IMR-90 (cell line): Measurements from ENCODE around the gene HRAS. TPM values are rescaled to one million over a fixed set of nuclear protein-coding genes. Genes with fewer than 3 reads are reported as not detected.

Source experiments
- ATAC-seq: fragments of 200-7000 bp; cut with Tn5 transposase; 2 replicates; pipeline ENCODE4 v1.9.1; 2020; ENCODE audit warnings: low read depth, mild to moderate bottlenecking, moderate library complexity
- BruUV-seq: library from RNA; stranded (reverse); fragments of 400-500 nt; replicated peaks from 2 replicates; lab custom pipeline; 2021; lab: Mats Ljungman, UMichigan
- CTCF ChIA-PET: fragments of 300-600 bp; formaldehyde crosslinking; extraction: SDS; loops from one replicate; lab custom pipeline; 2021; ENCODE audit warnings: antibody characterized with exemption; lab: Yijun Ruan, JAX
- POLR2A ChIA-PET: fragments of 300-600 bp; sonication (Branson Sonifier 250); formaldehyde crosslinking; loops from one replicate; lab custom pipeline; 2022; ENCODE audit warnings: antibody characterized with exemption; ENCODE audit not compliant: unreplicated experiment; lab: Charles Lee
- DNase-seq: peaks from one replicate; pipeline ENCODE4 v3.0.0; 2013
- H2AFZ ChIP-seq: replicated peaks from 2 replicates; pipeline ENCODE3; 2013; ENCODE audit warnings: low read length, mild to moderate bottlenecking; ENCODE audit not compliant: poor library complexity
- H2AK5ac ChIP-seq: 2 replicates; pipeline ENCODE4 v1.6.1; 2013; ENCODE audit warnings: low read depth, low read length, inconsistent platforms
- H2AK9ac ChIP-seq: replicated peaks from 2 replicates; pipeline ENCODE3; 2013; ENCODE audit warnings: mild to moderate bottlenecking, low read depth, low read length, moderate library complexity; ENCODE audit not compliant: poor library complexity
- H2BK120ac ChIP-seq: 2 replicates; pipeline ENCODE4 v1.6.1; 2013; ENCODE audit warnings: low read depth, low read length, inconsistent platforms
- H2BK15ac ChIP-seq: 3 replicates; pipeline ENCODE4 v1.6.1; 2013; ENCODE audit warnings: low read depth, low read length, inconsistent platforms
- H2BK20ac ChIP-seq: 2 replicates; pipeline ENCODE4 v1.6.1; 2013; ENCODE audit warnings: low read depth, mild to moderate bottlenecking, inconsistent platforms, low read length, moderate library complexity
- H2BK5ac ChIP-seq: 2 replicates; pipeline ENCODE4 v1.6.1; 2013; ENCODE audit warnings: mild to moderate bottlenecking, low read depth, low read length, inconsistent platforms; ENCODE audit not compliant: poor library complexity, severe bottlenecking
- H3K14ac ChIP-seq: replicated peaks from 2 replicates; pipeline ENCODE4 v1.6.1; 2013; ENCODE audit warnings: low read depth, low read length, inconsistent platforms
- H3K18ac ChIP-seq: 2 replicates; pipeline ENCODE4 v1.6.1; 2013; ENCODE audit warnings: low read depth, low read length, control low read depth
- H3K23ac ChIP-seq: 2 replicates; pipeline ENCODE4 v1.6.1; 2013; ENCODE audit warnings: low read depth, low read length, inconsistent platforms
- H3K27ac ChIP-seq: 2 replicates; pipeline ENCODE4 v1.5.1; 2013; ENCODE audit warnings: mild to moderate bottlenecking, control low read depth, low read length; ENCODE audit not compliant: insufficient read depth
- H3K27me3 ChIP-seq: 2 replicates; pipeline ENCODE4 v1.6.1; 2013; ENCODE audit warnings: low read length; ENCODE audit not compliant: control insufficient read depth, insufficient read depth
- H3K36me3 ChIP-seq: 2 replicates; pipeline ENCODE4 v1.6.1; 2013; ENCODE audit warnings: low read length, mixed read lengths; ENCODE audit not compliant: control insufficient read depth, insufficient read depth
- H3K4ac ChIP-seq: 2 replicates; pipeline ENCODE4 v1.6.1; 2013; ENCODE audit warnings: low read depth, low read length, inconsistent platforms
- H3K4me1 ChIP-seq: 2 replicates; pipeline ENCODE4 v1.6.1; 2013; ENCODE audit warnings: low read length, mixed read lengths; ENCODE audit not compliant: control insufficient read depth, insufficient read depth
- H3K4me2 ChIP-seq: 2 replicates; pipeline ENCODE4 v1.6.1; 2013; ENCODE audit warnings: low read depth, mild to moderate bottlenecking, control low read depth, low read length, moderate library complexity
- H3K4me3 ChIP-seq: 2 replicates; pipeline ENCODE4 v1.5.1; 2013; ENCODE audit warnings: low read depth, mild to moderate bottlenecking, control low read depth, low read length, moderate library complexity; ENCODE audit not compliant: insufficient read depth
- H3K56ac ChIP-seq: 2 replicates; pipeline ENCODE4 v1.6.1; 2013; ENCODE audit warnings: low read length, inconsistent platforms; ENCODE audit not compliant: insufficient read depth; ENCODE audit errors: extremely low read depth
- H3K79me1 ChIP-seq, 2 experiments: 2 replicates each; pipeline ENCODE4 v1.6.1; 2013; ENCODE audit warnings: low read length in 2 of 2, inconsistent platforms in 1 of 2, low read depth in 1 of 2
- H3K9ac ChIP-seq: 2 replicates; pipeline ENCODE4 v1.6.1; 2013; ENCODE audit warnings: low read depth, low read length, control low read depth
- H3K9me1 ChIP-seq: 2 replicates; pipeline ENCODE4 v1.6.1; 2013; ENCODE audit warnings: low read length, inconsistent platforms; ENCODE audit not compliant: insufficient read depth
- H3K9me3 ChIP-seq: 2 replicates; pipeline ENCODE4 v1.6.1; 2013; ENCODE audit warnings: low read length; ENCODE audit not compliant: control insufficient read depth, insufficient read depth
- H4K20me1 ChIP-seq: 2 replicates; pipeline ENCODE4 v1.6.1; 2013; ENCODE audit warnings: low read length, inconsistent platforms; ENCODE audit not compliant: insufficient read depth
- H4K5ac ChIP-seq: 2 replicates; pipeline ENCODE4 v1.6.1; 2013; ENCODE audit warnings: mild to moderate bottlenecking, low read depth, low read length, control low read depth
- H4K8ac ChIP-seq, 2 experiments: 2 replicates each; pipeline ENCODE4 v1.6.1; 2013; ENCODE audit warnings: low read depth in 2 of 2, low read length in 2 of 2, control low read depth in 1 of 2, inconsistent platforms in 1 of 2
- H4K91ac ChIP-seq: 2 replicates; pipeline ENCODE4 v1.6.1; 2013; ENCODE audit warnings: low read depth, low read length, inconsistent platforms; ENCODE audit not compliant: insufficient read depth
- BHLHE40 ChIP-seq: fragments of 150-350 bp; IDR thresholded peaks from 2 replicates; pipeline ENCODE4 v1.6.1; 2016; ENCODE audit warnings: mild to moderate bottlenecking, low read depth, low read length
- CEBPB ChIP-seq: IDR thresholded peaks from 2 replicates; pipeline ENCODE4 v1.6.1; 2012; ENCODE audit warnings: low read depth, low read length, improper control_type of control experiment
- CHD1 ChIP-seq: IDR thresholded peaks from 2 replicates; pipeline ENCODE4 v1.6.1; 2012; ENCODE audit warnings: low read depth, low read length, improper control_type of control experiment
- ELK1 ChIP-seq: fragments of 150-350 bp; IDR thresholded peaks from 2 replicates; pipeline ENCODE4 v1.6.1; 2016; ENCODE audit warnings: low read depth, mild to moderate bottlenecking, low read length, moderate library complexity, borderline replicate concordance
- FOS ChIP-seq: fragments of 150-350 bp; IDR thresholded peaks from 2 replicates; pipeline ENCODE4 v1.6.1; 2016; ENCODE audit warnings: low read depth, low read length
- MAFK ChIP-seq: IDR thresholded peaks from 2 replicates; pipeline ENCODE4 v1.6.1; 2012; ENCODE audit warnings: low read depth, low read length, improper control_type of control experiment
- MAZ ChIP-seq: IDR thresholded peaks from 2 replicates; pipeline ENCODE4 v1.6.1; 2012; ENCODE audit warnings: low read depth, mild to moderate bottlenecking, low read length, improper control_type of control experiment, moderate library complexity, borderline replicate concordance
- MXI1 ChIP-seq: IDR thresholded peaks from 2 replicates; pipeline ENCODE4 v1.6.1; 2012; ENCODE audit warnings: low read depth, mild to moderate bottlenecking, low read length, moderate library complexity, borderline replicate concordance
- NFE2L2 ChIP-seq: fragments of 150-350 bp; IDR thresholded peaks from 2 replicates; pipeline ENCODE4 v1.6.1; 2016; ENCODE audit warnings: low read depth, mild to moderate bottlenecking, low read length
- POLR2A ChIP-seq: IDR thresholded peaks from 2 replicates; pipeline ENCODE4 v1.6.1; 2012; ENCODE audit warnings: mild to moderate bottlenecking, low read depth, low read length
- RAD21 ChIP-seq: IDR thresholded peaks from 2 replicates; pipeline ENCODE4 v1.6.1; 2012; ENCODE audit warnings: low read length, improper control_type of control experiment
- RCOR1 ChIP-seq: IDR thresholded peaks from 2 replicates; pipeline ENCODE4 v1.6.1; 2012; ENCODE audit warnings: mild to moderate bottlenecking, low read length, improper control_type of control experiment; ENCODE audit not compliant: insufficient replicate concordance
- SMC3 ChIP-seq: fragments of 150-350 bp; IDR thresholded peaks from 2 replicates; pipeline ENCODE4 v1.6.1; 2016; ENCODE audit warnings: low read depth, mild to moderate bottlenecking, antibody characterized with exemption, low read length, moderate library complexity
- USF2 ChIP-seq: fragments of 150-350 bp; IDR thresholded peaks from 2 replicates; pipeline ENCODE4 v1.6.1; 2017; ENCODE audit warnings: mild to moderate bottlenecking, antibody characterized with exemption, low read length, low read depth
- WGBS, 2 experiments: methylation state at CpG; one replicate each; pipeline versions ENCODE4 v1.1.5 to v1.1.7; 2013; ENCODE audit warnings: missing lambda C conversion rate in 2 of 2; ENCODE audit not compliant: insufficient read length in 1 of 2; ENCODE audit errors: extremely low coverage in 2 of 2; 5-methylcytosine and 5-hydroxymethylcytosine counted together
- dilution Hi-C: fragments of 300-500 bp; cut with HindIII; formaldehyde crosslinking; loops from one replicate; pipeline ENCODE4 v1.14.3; 2018; ENCODE audit warnings: low sequenced_read_pairs; ENCODE audit not compliant: unreplicated experiment
- in situ Hi-C: fragments of 300-500 bp; cut with MboI; formaldehyde crosslinking; loops from 3 replicates; pipeline ENCODE4 v1.14.3; 2019; ENCODE audit warnings: low sequenced_read_pairs, inconsistent platforms, mixed read lengths
- intact Hi-C: fragments of 100-400 bp; cut with micrococcal nuclease; formaldehyde crosslinking; loops from 2 replicates; pipeline ENCODE4 v1.10.0; 2022
- polyA plus RNA-seq, 3 experiments: library from polyadenylated mRNA; depleted of rRNA; stranded (reverse); fragments of >200 nt; gene quantifications; 2 replicates each; pipeline ENCODE4 v1.2.3, GENCODE V29; 2012; ENCODE audit warnings: low replicate concordance in 1 of 3
- total RNA-seq: library from RNA; depleted of rRNA; stranded (reverse); fragments of >200 nt; gene quantifications from 2 replicates; pipeline ENCODE4 v1.2.3, GENCODE V29; 2012

The HRAS gene
- total and polyA plus RNA-seq, 2 of the 4 experiments (the other 2 are of a cell fraction) = 108 to 123 TPM

GRCh38 chr11:507727-508515, 27.5 kb downstream of the HRAS start:
- peaks cover 23 to 55% of the 10 kb centered on the region in 2 experiments for H3K79me1 ChIP-seq
- H3K4ac ChIP-seq = peak overlapping the region; percentile 86
- BruUV-seq = no TSS peak
- no peak overlapping the region for H2BK15ac ChIP-seq
- peak overlapping the region; percentile 94 for H2AK9ac ChIP-seq
- H2BK120ac ChIP-seq = peak overlapping the region; percentile 45; the same call in 1 of the 2 replicates
- H3K9me3 ChIP-seq = no peaks in the 10 kb centered on the region
- H4K8ac ChIP-seq = peak overlapping the region; percentile 58 to 82; a peak in 3 of 4 replicates
- H4K91ac ChIP-seq = no peak overlapping the region
- H3K18ac ChIP-seq = peak overlapping the region; percentile 4; the same call in 1 of the 2 replicates
- POLR2A ChIA-PET = no interaction called here
- CTCF ChIA-PET = no interaction called here
- intact Hi-C loops (loop anchor here (2.0 kb wide), 1 partner anchor 57 kb away; the partner anchor contains the start of gene PTDSS2), dilution Hi-C loops (no loop called here), in situ Hi-C loops (no loop called here)
- peaks cover 3% of the 10 kb centered on the region for H4K20me1 ChIP-seq
- H3K14ac ChIP-seq = peak overlapping the region; percentile 78
- ATAC-seq = no peak
- H3K4me3 ChIP-seq = peak overlapping the region; percentile 55
- H3K9me1 ChIP-seq = peaks cover 5% of the 10 kb centered on the region
- H3K4me2 ChIP-seq = peak overlapping the region; percentile 78
- H2AK5ac ChIP-seq = peak overlapping the region; percentile 84; the same call in 1 of the 2 replicates
- no peak overlapping the region for H2BK20ac ChIP-seq
- no peak for DNase-seq
- peak overlapping the region; percentile 87 for H2AFZ ChIP-seq
- peak overlapping the region; percentile 39 for H3K23ac ChIP-seq
- peak overlapping the region; percentile 58; the same call in 1 of the 2 replicates for H4K5ac ChIP-seq
- WGBS, 2 experiments = 9% methylated on average over 11 of the region's 45 CpGs; no CpG with 5 or more reads in 1 of the 2 experiments
- peaks cover 7% of the 10 kb centered on the region for H3K36me3 ChIP-seq
- H3K4me1 ChIP-seq = peaks cover 12% of the 10 kb centered on the region
- no peak overlapping the region for H3K56ac ChIP-seq
- peak overlapping the region; percentile 74 for H3K9ac ChIP-seq
- H3K27ac ChIP-seq = peak overlapping the region; percentile 60
- H3K27me3 ChIP-seq = no peaks in the 10 kb centered on the region
- peak overlapping the region; percentile 77 for H2BK5ac ChIP-seq
- TF ChIP-seq RAD21 (no peak), NFE2L2 (no peak), MAZ (no peak), RCOR1 (no peak), BHLHE40 (no peak), SMC3 (no peak), FOS (no peak), MXI1 (no peak), CEBPB (no peak), POLR2A (no peak), ELK1 (no peak), USF2 (no peak), MAFK (no peak), CHD1 (no peak)
